K562 (cell line): ENCODE measurements around the gene SLC4A5.

Experiments used
- ETV5 ChIP-seq: sonication (generic); formaldehyde crosslinking; IDR thresholded peaks from 2 replicates; pipeline ENCODE4 v1.4.0; 2020; ENCODE audit warnings: low read depth, mild to moderate bottlenecking, missing genetic modification reagents
- FOXA3 ChIP-seq, 2 experiments: fragments of 450-650 bp in 1 of 2; sonication (generic) in 1 of 2; formaldehyde crosslinking; IDR thresholded peaks in 1 of 2; conservative IDR thresholded peaks in 1 of 2; 2 replicates each; pipeline versions ENCODE4 v1.4.0 to v1.8.0; 2020 to 2022; ENCODE audit warnings: mild to moderate bottlenecking in 2 of 2, missing genetic modification reagents in 1 of 2
- FOXP1 ChIP-seq: sonication (generic); formaldehyde crosslinking; IDR thresholded peaks from 2 replicates; pipeline ENCODE4 v1.8.0; 2022; ENCODE audit warnings: mild to moderate bottlenecking, missing genetic modification reagents
- MYBL2 ChIP-seq, 2 experiments: fragments of 450-650 bp in 1 of 2; sonication (generic) in 1 of 2; formaldehyde crosslinking in 1 of 2; IDR thresholded peaks; 2 replicates each; pipeline versions ENCODE4 v1.6.1 to v1.8.1; 2017 to 2022; ENCODE audit warnings: borderline replicate concordance in 1 of 2, inconsistent platforms in 1 of 2, low read depth in 1 of 2, mild to moderate bottlenecking in 1 of 2, missing genetic modification reagents in 1 of 2, moderate library complexity in 1 of 2
- PCBP1 ChIP-seq: fragments of 200-400 bp; formaldehyde crosslinking; IDR thresholded peaks from 2 replicates; pipeline ENCODE4 v1.6.1; 2018; ENCODE audit warnings: mild to moderate bottlenecking, low read depth, low read length; ENCODE audit not compliant: poor library complexity, severe bottlenecking
- SMAD3 ChIP-seq: fragments of 450-650 bp; formaldehyde crosslinking; conservative IDR thresholded peaks from 2 replicates; pipeline ENCODE4 v1.4.0; 2020; ENCODE audit warnings: mild to moderate bottlenecking
- TCF3 ChIP-seq: sonication (generic); formaldehyde crosslinking; IDR thresholded peaks from 2 replicates; pipeline ENCODE4 v1.4.0; 2020; ENCODE audit warnings: mild to moderate bottlenecking, missing genetic modification reagents
- ZBTB12 ChIP-seq: fragments of 250-450 bp; sonication (Bioruptor Pico); IDR thresholded peaks from 2 replicates; pipeline ENCODE4 v1.4.0; 2020
- ZSCAN32 ChIP-seq: fragments of 450-650 bp; formaldehyde crosslinking; IDR thresholded peaks from 2 replicates; pipeline ENCODE4 v1.4.0; 2020; ENCODE audit warnings: mild to moderate bottlenecking, moderate library complexity

- TF ChIP-seq SMAD3 (CRISPR knock-in tag) (no peak), FOXP1 (CRISPR knock-in tag) (no peak), FOXA3 (CRISPR knock-in tag; conservative IDR thresholded peaks at IDR 0.05 in 1 of 2, IDR thresholded peaks at IDR 0.05 in 1 of 2) (no peak), TCF3 (CRISPR knock-in tag) (no peak), MYBL2 (IDR thresholded peaks at IDR 0.05; ENCODE audit: low read depth) (no peak), MYBL2 (CRISPR knock-in tag; IDR thresholded peaks at IDR 0.05; ENCODE audit: borderline replicate concordance) (no peak), ZBTB12 (CRISPR knock-in tag) (no peak), ETV5 (CRISPR knock-in tag) (no peak), PCBP1 (no peak), ZSCAN32 (CRISPR knock-in tag) (no peak)
These were observed 82.7 kb downstream of the SLC4A5 start for GRCh38 chr2:74260495-74260894.
